CD14-positive monocyte (primary cell): Measurements from ENCODE around the gene HNRNPF. TPM values are rescaled to one million over a fixed set of nuclear protein-coding genes. Genes with fewer than 3 reads are reported as not detected.

ENCODE experiments used
- DNase-seq, 3 donors: peaks; one replicate each; pipeline ENCODE4 v3.0.0-alpha.2; 2011 to 2022
- H2AFZ ChIP-seq: 2 replicates; pipeline ENCODE4 v1.6.0; 2012; ENCODE audit warnings: mild to moderate bottlenecking, low read depth, low read length, inconsistent platforms; ENCODE audit not compliant: insufficient read depth, poor library complexity, severe bottlenecking
- H3K27ac ChIP-seq, 2 donors: 1 replicate in 1 of 2; 2 replicates in 1 of 2; pipeline ENCODE4 v1.5.1; 2012 to 2013; ENCODE audit warnings: low read length in 2 of 2, control low read depth in 1 of 2, inconsistent platforms in 1 of 2, low read depth in 1 of 2, mild to moderate bottlenecking in 1 of 2
- H3K27me3 ChIP-seq, 2 donors: one replicate each; pipeline versions ENCODE4 v1.6.0 to v1.6.1; 2011 to 2013; ENCODE audit warnings: low read length in 2 of 2; ENCODE audit not compliant: control insufficient read depth in 2 of 2, insufficient read depth in 2 of 2
- H3K36me3 ChIP-seq, 2 donors: replicated peaks in 1 of 2; 1 replicate in 1 of 2; 2 replicates in 1 of 2; pipeline versions ENCODE4 v1.5.1 to v1.6.1; 2012 to 2013; ENCODE audit warnings: low read length in 2 of 2, control low read depth in 1 of 2, inconsistent platforms in 1 of 2, mild to moderate bottlenecking in 1 of 2; ENCODE audit not compliant: insufficient read depth in 2 of 2, control insufficient read depth in 1 of 2
- H3K4me1 ChIP-seq, 2 donors: 1 replicate in 1 of 2; 2 replicates in 1 of 2; pipeline versions ENCODE4 v1.5.1 to v1.6.1; 2012 to 2013; ENCODE audit warnings: low read length in 2 of 2, control low read depth in 1 of 2, inconsistent platforms in 1 of 2, mild to moderate bottlenecking in 1 of 2, moderate library complexity in 1 of 2; ENCODE audit not compliant: insufficient read depth in 2 of 2, control insufficient read depth in 1 of 2
- H3K4me2 ChIP-seq: replicated peaks from 2 replicates; pipeline ENCODE3; 2012; ENCODE audit warnings: low read length, moderate library complexity, mild to moderate bottlenecking; ENCODE audit not compliant: poor library complexity, severe bottlenecking; ENCODE audit errors: extremely low read depth
- H3K4me3 ChIP-seq, 3 experiments: fragments of 200-600 bp in 1 of 3; sonication (generic) in 1 of 3; replicated peaks in 1 of 3; 1 replicate in 2 of 3; 2 replicates in 1 of 3; pipeline ENCODE4 v1.5.1; 2011 to 2013; ENCODE audit warnings: low read length in 3 of 3, mild to moderate bottlenecking in 3 of 3, control low read depth in 2 of 3, low read depth in 2 of 3, inconsistent platforms in 1 of 3, moderate library complexity in 1 of 3
- H3K79me2 ChIP-seq: 2 replicates; pipeline ENCODE4 v1.6.0; 2012; ENCODE audit warnings: mild to moderate bottlenecking, control low read depth, inconsistent platforms, low read length, moderate library complexity; ENCODE audit not compliant: insufficient read depth
- H3K9ac ChIP-seq: 2 replicates; pipeline ENCODE4 v1.6.0; 2017; ENCODE audit warnings: low read length, mild to moderate bottlenecking; ENCODE audit not compliant: insufficient read depth, poor library complexity, severe bottlenecking
- H3K9me3 ChIP-seq, 2 donors: replicated peaks in 1 of 2; 1 replicate in 1 of 2; 2 replicates in 1 of 2; pipeline versions ENCODE4 v1.5.1 to v1.6.1; 2012 to 2013; ENCODE audit warnings: low read length in 2 of 2, control low read depth in 1 of 2; ENCODE audit not compliant: control insufficient read depth in 1 of 2, insufficient read depth in 1 of 2
- H4K20me1 ChIP-seq: 2 replicates; pipeline ENCODE4 v1.6.0; 2012; ENCODE audit warnings: mild to moderate bottlenecking, low read length, control low read depth, moderate library complexity; ENCODE audit not compliant: insufficient read depth
- H3K27ac Mint-ChIP-seq, 7 donors: one replicate each; pipeline ENCODE4 v1.8.0; 2020; ENCODE audit warnings: mild to moderate bottlenecking in 7 of 7, mixed read lengths in 7 of 7, moderate library complexity in 6 of 7, inconsistent platforms in 2 of 7
- H3K27me3 Mint-ChIP-seq, 3 donors: one replicate each; pipeline ENCODE4 v1.8.0; 2021 to 2022; ENCODE audit warnings: low read depth in 3 of 3, mild to moderate bottlenecking in 3 of 3, mixed read lengths in 3 of 3, moderate library complexity in 3 of 3, inconsistent platforms in 1 of 3
- H3K36me3 Mint-ChIP-seq, 2 donors: one replicate each; pipeline ENCODE4 v1.8.0; 2020; ENCODE audit warnings: mixed read lengths in 2 of 2, inconsistent platforms in 1 of 2, mild to moderate bottlenecking in 1 of 2
- H3K4me1 Mint-ChIP-seq: one replicate; pipeline ENCODE4 v1.8.0; 2020; ENCODE audit warnings: mild to moderate bottlenecking, mixed read lengths
- H3K4me3 Mint-ChIP-seq, 2 donors: one replicate each; pipeline ENCODE4 v1.8.0; 2020; ENCODE audit warnings: mild to moderate bottlenecking in 2 of 2, mixed read lengths in 2 of 2, moderate library complexity in 1 of 2
- H3K9me3 Mint-ChIP-seq, 7 donors: one replicate each; pipeline ENCODE4 v1.8.0; 2020 to 2022; ENCODE audit warnings: mixed read lengths in 7 of 7, mild to moderate bottlenecking in 6 of 7, moderate library complexity in 6 of 7, inconsistent platforms in 2 of 7
- WGBS: methylation state at CpG from one replicate; pipeline ENCODE4 v1.1.5; 2013; ENCODE audit warnings: missing lambda C conversion rate; ENCODE audit not compliant: insufficient coverage; 5-methylcytosine and 5-hydroxymethylcytosine counted together
- intact Hi-C, 2 donors: fragments of 100-400 bp; cut with micrococcal nuclease; formaldehyde crosslinking; loops; one replicate each; pipeline versions ENCODE4 v1.15.0 to v1.15.1; 2023
- polyA plus RNA-seq, 3 donors: library from polyadenylated mRNA; depleted of rRNA in 1 of 3; unstranded in 2 of 3; stranded (reverse) in 1 of 3; fragments of 300-500 nt in 2 of 3; fragments of >200 nt in 1 of 3; fragmentation: Illumina TruSeq in 2 of 3; gene quantifications; 1 replicate in 2 of 3; 2 replicates in 1 of 3; pipeline ENCODE4 v1.2.3, GENCODE V29; 2012 to 2021
- TF ChIP-seq, protein P1 (sequence below): fragments of 200-600 bp; IDR thresholded peaks from one replicate; pipeline ENCODE4 v1.8.0; 2022; ENCODE audit warnings: antibody characterized with exemption, mild to moderate bottlenecking

HNRNPF gene
- polyA plus RNA-seq, 3 donors, result 115 to 189 (median 188) TPM

DNA sequence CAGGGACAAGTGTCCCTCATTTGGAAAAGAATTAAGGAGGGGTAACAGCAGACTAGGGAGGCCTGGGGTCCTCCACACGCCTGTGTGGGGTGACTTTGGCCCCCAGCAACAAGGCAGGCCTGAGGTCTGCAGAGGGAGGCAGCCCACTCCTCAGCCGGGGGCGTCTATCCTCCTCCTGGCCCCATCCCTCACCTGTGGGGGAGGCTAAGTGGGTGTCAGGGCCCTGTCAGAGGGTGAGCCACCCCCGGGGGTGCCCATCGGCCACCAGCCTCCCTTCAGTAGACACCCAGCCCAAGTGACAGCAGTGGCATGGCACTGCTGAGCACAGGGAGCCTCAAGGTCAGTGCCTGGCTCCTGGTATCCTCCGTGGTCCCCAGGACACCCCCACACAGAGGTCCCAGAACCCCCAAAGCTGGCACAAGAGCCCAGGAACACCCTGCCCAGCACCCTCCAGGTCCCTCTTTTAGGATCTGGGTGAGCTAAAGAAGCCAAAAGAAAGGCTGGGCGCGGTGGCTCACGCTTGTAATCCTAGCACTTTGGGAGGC, 38.2 kb downstream of the HNRNPF start:
- no peak for DNase-seq
- no peak overlapping the region for H3K4me3 ChIP-seq
- H4K20me1 ChIP-seq, result no peaks in the 10 kb centered on the region
- intact Hi-C loops, result no loop called here
- Mint-ChIP-seq H3K36me3 (no peaks in the 10 kb centered on the region), H3K4me3 (no peak overlapping the region), H3K4me1 (peaks cover 3% of the 10 kb centered on the region), H3K27ac (no peak overlapping the region), H3K27me3 (peaks cover 3 to 7% (median 4%) of the 10 kb centered on the region in 3 donors), H3K9me3 (peaks cover 0 to 5% (median 0%) of the 10 kb centered on the region in 7 donors)
- no peaks in the 10 kb centered on the region for H3K9me3 ChIP-seq
- 100% methylated on average over 3 of the region's 9 CpGs for WGBS
- TF ChIP-seq, protein P1, sequence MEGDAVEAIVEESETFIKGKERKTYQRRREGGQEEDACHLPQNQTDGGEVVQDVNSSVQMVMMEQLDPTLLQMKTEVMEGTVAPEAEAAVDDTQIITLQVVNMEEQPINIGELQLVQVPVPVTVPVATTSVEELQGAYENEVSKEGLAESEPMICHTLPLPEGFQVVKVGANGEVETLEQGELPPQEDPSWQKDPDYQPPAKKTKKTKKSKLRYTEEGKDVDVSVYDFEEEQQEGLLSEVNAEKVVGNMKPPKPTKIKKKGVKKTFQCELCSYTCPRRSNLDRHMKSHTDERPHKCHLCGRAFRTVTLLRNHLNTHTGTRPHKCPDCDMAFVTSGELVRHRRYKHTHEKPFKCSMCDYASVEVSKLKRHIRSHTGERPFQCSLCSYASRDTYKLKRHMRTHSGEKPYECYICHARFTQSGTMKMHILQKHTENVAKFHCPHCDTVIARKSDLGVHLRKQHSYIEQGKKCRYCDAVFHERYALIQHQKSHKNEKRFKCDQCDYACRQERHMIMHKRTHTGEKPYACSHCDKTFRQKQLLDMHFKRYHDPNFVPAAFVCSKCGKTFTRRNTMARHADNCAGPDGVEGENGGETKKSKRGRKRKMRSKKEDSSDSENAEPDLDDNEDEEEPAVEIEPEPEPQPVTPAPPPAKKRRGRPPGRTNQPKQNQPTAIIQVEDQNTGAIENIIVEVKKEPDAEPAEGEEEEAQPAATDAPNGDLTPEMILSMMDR, result no peak
- H2AFZ ChIP-seq, result no peak overlapping the region
- H3K36me3 ChIP-seq, result no peaks in the 10 kb centered on the region
- H3K9ac ChIP-seq, result no peak overlapping the region
- no peak overlapping the region for H3K27ac ChIP-seq
- no peaks in the 10 kb centered on the region for H3K79me2 ChIP-seq
- H3K27me3 ChIP-seq, result no peaks in the 10 kb centered on the region
- H3K4me2 ChIP-seq, result no peak overlapping the region
- H3K4me1 ChIP-seq, result peaks cover 9 to 15% of the 10 kb centered on the region in 2 donors

DNA sequence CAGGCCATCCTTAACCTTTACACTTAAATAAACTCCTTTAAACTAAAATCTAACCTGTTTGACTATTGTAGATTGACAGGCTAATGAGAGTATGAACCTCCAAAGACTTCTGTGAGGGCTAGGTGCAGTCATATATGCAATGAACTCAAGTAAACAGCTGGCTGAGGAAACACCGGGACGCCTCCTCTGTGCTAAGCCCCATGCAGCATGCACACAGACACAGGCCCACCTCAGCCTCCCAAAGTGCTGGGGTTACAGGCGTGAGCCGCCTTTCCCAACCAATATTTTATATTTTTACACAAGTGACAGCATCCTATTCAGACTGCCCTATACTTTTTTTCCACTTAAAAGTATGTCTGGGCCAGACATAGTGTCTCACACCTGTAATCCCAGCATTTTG, 39.1 kb downstream of the HNRNPF start:
- intact Hi-C loops, result no loop called here
- no peaks in the 10 kb centered on the region for H3K27me3 ChIP-seq

More for the DNA sequence above, 39.1 kb downstream of the HNRNPF start:
- no peak overlapping the region for H3K27ac ChIP-seq
- 100% methylated on average over 3 of the region's 4 CpGs for WGBS
- no peak overlapping the region for H3K4me2 ChIP-seq
- peaks cover 0 to 4% (median 0%) of the 10 kb centered on the region in 7 donors for H3K9me3 Mint-ChIP-seq
- no peak overlapping the region for H3K9ac ChIP-seq
- H4K20me1 ChIP-seq, result no peaks in the 10 kb centered on the region
- no peak overlapping the region for H3K4me3 ChIP-seq
- no peaks in the 10 kb centered on the region for H3K36me3 ChIP-seq
- peaks cover 3% of the 10 kb centered on the region for H3K4me1 Mint-ChIP-seq
- H3K27me3 Mint-ChIP-seq, result peaks cover 0 to 7% (median 5%) of the 10 kb centered on the region in 3 donors
- TF ChIP-seq, protein P1, result no peak
- no peak overlapping the region for H2AFZ ChIP-seq
- no peaks in the 10 kb centered on the region for H3K36me3 Mint-ChIP-seq
- no peak for DNase-seq
- H3K4me1 ChIP-seq, result peaks cover 9 to 15% of the 10 kb centered on the region in 2 donors
- no peaks in the 10 kb centered on the region for H3K9me3 ChIP-seq
- H3K27ac Mint-ChIP-seq, result no peak overlapping the region
- H3K4me3 Mint-ChIP-seq, result no peak overlapping the region
- no peaks in the 10 kb centered on the region for H3K79me2 ChIP-seq
